ENCODE measurements around the gene ELOVL2. TPM values are rescaled to one million over a fixed set of nuclear protein-coding genes. Genes with fewer than 3 reads are reported as not detected.

ELOVL2 gene
- total RNA-seq, 6 donors from 2014 or later = 0.10 to 0.54 (median 0.31) TPM; not detected in 3

GRCh38 chr6:11023032-11023431, 21.1 kb downstream of the ELOVL2 start:
- H3K9me3 ChIP-seq = no peaks in the 10 kb centered on the region
- H3K27me3 ChIP-seq = no peaks in the 10 kb centered on the region
- TF ChIP-seq POLR2A (IDR thresholded peaks at IDR 0.05) (no peak), EP300 (IDR thresholded peaks at IDR 0.05) (no peak), POLR2AphosphoS5 (IDR thresholded peaks at IDR 0.05) (no peak)
- TF ChIP-seq, protein P1, sequence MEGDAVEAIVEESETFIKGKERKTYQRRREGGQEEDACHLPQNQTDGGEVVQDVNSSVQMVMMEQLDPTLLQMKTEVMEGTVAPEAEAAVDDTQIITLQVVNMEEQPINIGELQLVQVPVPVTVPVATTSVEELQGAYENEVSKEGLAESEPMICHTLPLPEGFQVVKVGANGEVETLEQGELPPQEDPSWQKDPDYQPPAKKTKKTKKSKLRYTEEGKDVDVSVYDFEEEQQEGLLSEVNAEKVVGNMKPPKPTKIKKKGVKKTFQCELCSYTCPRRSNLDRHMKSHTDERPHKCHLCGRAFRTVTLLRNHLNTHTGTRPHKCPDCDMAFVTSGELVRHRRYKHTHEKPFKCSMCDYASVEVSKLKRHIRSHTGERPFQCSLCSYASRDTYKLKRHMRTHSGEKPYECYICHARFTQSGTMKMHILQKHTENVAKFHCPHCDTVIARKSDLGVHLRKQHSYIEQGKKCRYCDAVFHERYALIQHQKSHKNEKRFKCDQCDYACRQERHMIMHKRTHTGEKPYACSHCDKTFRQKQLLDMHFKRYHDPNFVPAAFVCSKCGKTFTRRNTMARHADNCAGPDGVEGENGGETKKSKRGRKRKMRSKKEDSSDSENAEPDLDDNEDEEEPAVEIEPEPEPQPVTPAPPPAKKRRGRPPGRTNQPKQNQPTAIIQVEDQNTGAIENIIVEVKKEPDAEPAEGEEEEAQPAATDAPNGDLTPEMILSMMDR (IDR thresholded peaks at IDR 0.05) = no peak
- H3K36me3 ChIP-seq = no peaks in the 10 kb centered on the region
- no peaks in the 10 kb centered on the region for H3K4me1 ChIP-seq
- no peak overlapping the region for H3K4me3 ChIP-seq
- no peak overlapping the region for H3K27ac ChIP-seq
- no peak for ATAC-seq (ENCODE audit: low FRiP score in 2 of 2)
- DNase-seq = no peak

- TF ChIP-seq POLR2AphosphoS5 (IDR thresholded peaks at IDR 0.05) (no peak), EP300 (IDR thresholded peaks at IDR 0.05) (no peak), POLR2A (IDR thresholded peaks at IDR 0.05) (no peak)
- TF ChIP-seq, protein P1 (IDR thresholded peaks at IDR 0.05) = no peak
These were observed 22.4 kb downstream of the ELOVL2 start for GRCh38 chr6:11021714-11022113.

GRCh38 chr6:11021003-11021402, 23.1 kb downstream of the ELOVL2 start:
- 54 to 59% methylated on average over 2 of the region's 2 CpGs for WGBS, 2 donors

More at GRCh38 chr6:11021714-11022113, 22.4 kb downstream of the ELOVL2 start:
- Histone ChIP-seq H3K27ac (no peak overlapping the region), H3K27me3 (no peaks in the 10 kb centered on the region), H3K4me3 (no peak overlapping the region), H3K9me3 (no peaks in the 10 kb centered on the region), H3K36me3 (no peaks in the 10 kb centered on the region), H3K4me1 (no peaks in the 10 kb centered on the region)
- ATAC-seq (ENCODE audit: low FRiP score in 2 of 2) (no peak), DNase-seq (no peak)
- WGBS, 2 donors = 73 to 79% methylated on average over 7 of the region's 7 CpGs

GRCh38 chr6:11018225-11018624, 25.9 kb downstream of the ELOVL2 start:
- H3K4me3 ChIP-seq = no peak overlapping the region
- H3K4me1 ChIP-seq = no peaks in the 10 kb centered on the region
- no peak overlapping the region for H3K27ac ChIP-seq
- ATAC-seq (ENCODE audit: low FRiP score in 2 of 2) (no peak), DNase-seq (no peak)
- no peaks in the 10 kb centered on the region for H3K27me3 ChIP-seq
- no peaks in the 10 kb centered on the region for H3K9me3 ChIP-seq
- no peaks in the 10 kb centered on the region for H3K36me3 ChIP-seq
- TF ChIP-seq, protein P1 (IDR thresholded peaks at IDR 0.05) = no peak
- no peak for TF ChIP-seq POLR2A (IDR thresholded peaks at IDR 0.05)
- no peak for TF ChIP-seq EP300 (IDR thresholded peaks at IDR 0.05)
- TF ChIP-seq POLR2AphosphoS5 (IDR thresholded peaks at IDR 0.05) = no peak
- 94 to 97% methylated on average over 2 of the region's 2 CpGs for WGBS, 2 donors

More at GRCh38 chr6:11021003-11021402, 23.1 kb downstream of the ELOVL2 start:
- no peaks in the 10 kb centered on the region for H3K36me3 ChIP-seq
- TF ChIP-seq POLR2AphosphoS5 (IDR thresholded peaks at IDR 0.05) = no peak
- TF ChIP-seq POLR2A (IDR thresholded peaks at IDR 0.05) = no peak
- TF ChIP-seq, protein P1 (IDR thresholded peaks at IDR 0.05) = no peak
- no peak for TF ChIP-seq EP300 (IDR thresholded peaks at IDR 0.05)
- H3K27me3 ChIP-seq = no peaks in the 10 kb centered on the region
- no peak for ATAC-seq (ENCODE audit: low FRiP score in 2 of 2)
- H3K9me3 ChIP-seq = no peaks in the 10 kb centered on the region
- H3K4me3 ChIP-seq = no peak overlapping the region
- DNase-seq = no peak
- H3K27ac ChIP-seq = no peak overlapping the region
- no peaks in the 10 kb centered on the region for H3K4me1 ChIP-seq

DNA sequence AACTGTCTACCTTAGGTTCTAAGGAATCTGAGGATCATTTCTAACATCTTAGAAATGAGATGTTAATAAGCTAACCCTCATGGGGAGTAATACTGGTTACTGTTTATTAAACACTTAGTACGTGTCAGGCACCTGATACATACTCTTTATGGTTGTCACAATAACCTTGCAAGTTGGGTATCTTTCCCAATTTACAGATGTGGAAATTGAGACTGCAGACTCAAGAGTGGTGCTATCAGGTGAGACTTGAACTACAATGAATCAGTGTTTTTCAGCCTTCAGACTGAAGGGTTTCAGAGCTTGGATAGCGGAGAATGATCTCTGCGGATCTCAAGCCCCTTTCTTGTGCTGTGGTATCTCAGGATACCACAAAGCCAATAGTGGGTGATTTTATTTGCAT, 27.0 kb downstream of the ELOVL2 start:
- whole genome bisulfite sequencing, 2 donors = 94 to 96% methylated on average over 3 of the region's 3 CpGs
- Histone ChIP-seq H3K27me3 (no peaks in the 10 kb centered on the region), H3K9me3 (no peaks in the 10 kb centered on the region), H3K36me3 (no peaks in the 10 kb centered on the region), H3K27ac (no peak overlapping the region), H3K4me3 (no peak overlapping the region), H3K4me1 (no peaks in the 10 kb centered on the region)
- DNase-seq (no peak), ATAC-seq (ENCODE audit: low FRiP score in 2 of 2) (no peak)
- no peak for TF ChIP-seq POLR2AphosphoS5 (IDR thresholded peaks at IDR 0.05)
- TF ChIP-seq, protein P1 (IDR thresholded peaks at IDR 0.05) = no peak
